ENCODE data around the gene POLR3B.

- TF ChIP-seq POLR2A (IDR thresholded peaks at IDR 0.05) (no peak), CTCF (IDR thresholded peaks at IDR 0.05) (no peak), EP300 (IDR thresholded peaks at IDR 0.05; ENCODE audit: low read depth) (no peak)
Observed at GRCh38 chr12:106493531-106493930, 136.0 kb downstream of the POLR3B start.

Data from transverse colon (tissue), 3 donors.